ENCODE data around the gene CUL3.

DNA sequence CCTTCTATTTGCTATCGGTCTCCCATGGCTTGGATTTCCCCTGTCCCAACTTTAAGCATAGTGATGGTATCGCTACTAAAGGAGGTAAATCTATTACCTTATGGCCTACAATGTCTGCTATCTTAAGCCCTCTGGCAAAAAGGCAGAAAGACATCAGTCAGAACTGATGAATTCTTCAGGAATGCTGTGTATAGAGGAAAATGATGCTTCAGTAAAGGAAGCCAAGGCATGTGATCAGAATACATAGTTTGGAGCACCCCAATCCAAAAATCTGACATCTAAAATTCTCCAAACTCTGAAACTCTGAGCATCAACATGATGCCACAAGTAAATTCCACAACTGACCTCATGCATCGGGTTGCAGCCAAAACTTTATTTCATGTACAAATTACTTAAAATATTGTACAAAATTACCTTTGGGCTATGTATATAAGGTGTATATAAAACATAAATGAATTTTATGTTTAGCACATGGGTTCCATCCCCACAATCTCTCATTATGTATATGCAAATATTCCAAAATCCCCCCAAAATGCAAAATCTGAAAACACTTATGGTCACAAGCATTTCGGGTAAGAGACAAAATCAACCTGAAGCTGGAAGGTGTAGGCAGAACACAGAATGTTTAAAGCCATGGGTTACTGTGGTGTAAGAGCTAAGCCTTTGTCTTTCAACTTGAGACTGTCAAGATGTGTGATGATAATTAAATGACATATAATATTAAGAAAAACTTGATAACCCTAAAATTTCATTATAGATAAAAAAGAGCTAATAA is 66.2 kb downstream of the CUL3 start:
- TF ChIP-seq, protein P1, sequence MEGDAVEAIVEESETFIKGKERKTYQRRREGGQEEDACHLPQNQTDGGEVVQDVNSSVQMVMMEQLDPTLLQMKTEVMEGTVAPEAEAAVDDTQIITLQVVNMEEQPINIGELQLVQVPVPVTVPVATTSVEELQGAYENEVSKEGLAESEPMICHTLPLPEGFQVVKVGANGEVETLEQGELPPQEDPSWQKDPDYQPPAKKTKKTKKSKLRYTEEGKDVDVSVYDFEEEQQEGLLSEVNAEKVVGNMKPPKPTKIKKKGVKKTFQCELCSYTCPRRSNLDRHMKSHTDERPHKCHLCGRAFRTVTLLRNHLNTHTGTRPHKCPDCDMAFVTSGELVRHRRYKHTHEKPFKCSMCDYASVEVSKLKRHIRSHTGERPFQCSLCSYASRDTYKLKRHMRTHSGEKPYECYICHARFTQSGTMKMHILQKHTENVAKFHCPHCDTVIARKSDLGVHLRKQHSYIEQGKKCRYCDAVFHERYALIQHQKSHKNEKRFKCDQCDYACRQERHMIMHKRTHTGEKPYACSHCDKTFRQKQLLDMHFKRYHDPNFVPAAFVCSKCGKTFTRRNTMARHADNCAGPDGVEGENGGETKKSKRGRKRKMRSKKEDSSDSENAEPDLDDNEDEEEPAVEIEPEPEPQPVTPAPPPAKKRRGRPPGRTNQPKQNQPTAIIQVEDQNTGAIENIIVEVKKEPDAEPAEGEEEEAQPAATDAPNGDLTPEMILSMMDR (IDR thresholded peaks at IDR 0.05), result no peak
- TF ChIP-seq, protein P2, sequence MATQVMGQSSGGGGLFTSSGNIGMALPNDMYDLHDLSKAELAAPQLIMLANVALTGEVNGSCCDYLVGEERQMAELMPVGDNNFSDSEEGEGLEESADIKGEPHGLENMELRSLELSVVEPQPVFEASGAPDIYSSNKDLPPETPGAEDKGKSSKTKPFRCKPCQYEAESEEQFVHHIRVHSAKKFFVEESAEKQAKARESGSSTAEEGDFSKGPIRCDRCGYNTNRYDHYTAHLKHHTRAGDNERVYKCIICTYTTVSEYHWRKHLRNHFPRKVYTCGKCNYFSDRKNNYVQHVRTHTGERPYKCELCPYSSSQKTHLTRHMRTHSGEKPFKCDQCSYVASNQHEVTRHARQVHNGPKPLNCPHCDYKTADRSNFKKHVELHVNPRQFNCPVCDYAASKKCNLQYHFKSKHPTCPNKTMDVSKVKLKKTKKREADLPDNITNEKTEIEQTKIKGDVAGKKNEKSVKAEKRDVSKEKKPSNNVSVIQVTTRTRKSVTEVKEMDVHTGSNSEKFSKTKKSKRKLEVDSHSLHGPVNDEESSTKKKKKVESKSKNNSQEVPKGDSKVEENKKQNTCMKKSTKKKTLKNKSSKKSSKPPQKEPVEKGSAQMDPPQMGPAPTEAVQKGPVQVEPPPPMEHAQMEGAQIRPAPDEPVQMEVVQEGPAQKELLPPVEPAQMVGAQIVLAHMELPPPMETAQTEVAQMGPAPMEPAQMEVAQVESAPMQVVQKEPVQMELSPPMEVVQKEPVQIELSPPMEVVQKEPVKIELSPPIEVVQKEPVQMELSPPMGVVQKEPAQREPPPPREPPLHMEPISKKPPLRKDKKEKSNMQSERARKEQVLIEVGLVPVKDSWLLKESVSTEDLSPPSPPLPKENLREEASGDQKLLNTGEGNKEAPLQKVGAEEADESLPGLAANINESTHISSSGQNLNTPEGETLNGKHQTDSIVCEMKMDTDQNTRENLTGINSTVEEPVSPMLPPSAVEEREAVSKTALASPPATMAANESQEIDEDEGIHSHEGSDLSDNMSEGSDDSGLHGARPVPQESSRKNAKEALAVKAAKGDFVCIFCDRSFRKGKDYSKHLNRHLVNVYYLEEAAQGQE (IDR thresholded peaks at IDR 0.05; ENCODE audit: insufficient read depth in 1 of 2, low read depth in 2 of 2, low read length in 1 of 2), result no peak
- TF ChIP-seq POLR2AphosphoS5 (IDR thresholded peaks at IDR 0.05; ENCODE audit: low read depth, low read length) (no peak), SIN3A (IDR thresholded peaks at IDR 0.05; ENCODE audit: borderline replicate concordance, insufficient read depth, low read depth, low read length) (no peak), TCF7L2 (IDR thresholded peaks at IDR 0.05; ENCODE audit: low read depth, low read length) (no peak)
